GM21367 (cell line): Measurements from ENCODE around the gene OGFOD3.
"Not testable (repeated sequence)": the region's sequence is repeated elsewhere in the genome, so short reads cannot be mapped to it uniquely, and the experiment has no call there.

Experiments
- ATAC-seq: cut with Tn5 transposase; IDR thresholded peaks from one replicate; pipeline ENCODE4 v1.9.1; 2021; ENCODE audit not compliant: unreplicated experiment

OGFOD3 gene

DNA sequence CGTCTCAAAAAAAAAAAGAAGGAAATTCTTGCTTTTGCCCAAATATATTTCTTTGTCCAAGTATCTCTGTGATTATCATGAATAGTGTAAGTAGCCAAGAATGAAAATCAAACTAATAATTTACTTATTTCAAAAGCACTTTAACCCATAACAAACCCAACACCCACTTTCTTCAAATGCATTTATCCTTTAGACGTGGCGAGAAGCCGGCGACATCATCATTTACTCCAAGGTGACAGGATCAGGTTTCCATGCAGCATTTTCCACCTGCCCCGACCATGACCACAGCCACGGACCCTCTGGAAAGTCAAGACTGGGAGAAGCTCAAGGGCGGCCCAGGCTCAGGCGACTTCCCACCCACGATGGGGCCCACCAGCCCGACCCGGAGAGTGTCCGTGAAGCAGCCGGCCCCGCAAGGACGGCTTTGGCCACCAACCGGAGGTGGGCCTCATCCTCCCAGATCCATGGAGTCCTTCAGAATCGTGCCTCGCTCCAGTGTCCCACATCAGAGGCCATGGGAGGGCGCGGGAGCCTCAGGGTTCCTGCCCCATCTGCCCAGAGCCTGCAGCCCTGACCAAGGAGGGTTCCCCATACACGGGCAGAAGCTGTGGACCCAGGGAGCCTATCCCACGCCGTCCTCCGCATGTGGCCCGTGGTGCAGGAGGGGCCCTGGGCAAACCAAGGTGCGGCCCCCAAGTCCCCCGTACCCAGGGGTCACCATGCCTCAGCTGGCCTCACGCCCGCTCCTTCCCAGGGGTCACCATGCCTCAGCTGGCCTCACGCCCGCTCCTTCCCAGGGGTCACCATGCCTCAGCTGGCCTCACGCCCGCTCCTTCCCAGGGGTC lies 28.1 kb downstream of the OGFOD3 start:
- no peak for ATAC-seq

DNA sequence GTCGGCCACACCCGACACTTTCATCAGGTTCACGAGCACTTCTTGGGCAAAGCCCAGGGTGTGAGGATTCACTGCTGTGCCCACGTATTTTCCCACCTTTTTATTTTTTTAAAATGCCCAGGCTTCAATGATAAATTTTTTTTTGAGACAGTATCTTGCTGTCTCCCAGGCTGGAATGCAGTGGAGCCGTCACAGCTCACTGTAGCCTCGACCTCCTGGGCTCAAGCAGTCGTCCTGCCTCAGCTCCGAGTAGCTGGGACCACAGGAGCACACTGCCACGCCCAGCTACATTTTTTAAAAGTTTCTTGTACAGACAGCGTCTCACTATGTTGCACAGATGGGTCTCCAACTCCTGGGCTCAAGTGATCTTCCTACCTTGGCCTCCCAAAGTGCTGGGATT lies 29.0 kb downstream of the OGFOD3 start:
- ATAC-seq, result no peak

DNA sequence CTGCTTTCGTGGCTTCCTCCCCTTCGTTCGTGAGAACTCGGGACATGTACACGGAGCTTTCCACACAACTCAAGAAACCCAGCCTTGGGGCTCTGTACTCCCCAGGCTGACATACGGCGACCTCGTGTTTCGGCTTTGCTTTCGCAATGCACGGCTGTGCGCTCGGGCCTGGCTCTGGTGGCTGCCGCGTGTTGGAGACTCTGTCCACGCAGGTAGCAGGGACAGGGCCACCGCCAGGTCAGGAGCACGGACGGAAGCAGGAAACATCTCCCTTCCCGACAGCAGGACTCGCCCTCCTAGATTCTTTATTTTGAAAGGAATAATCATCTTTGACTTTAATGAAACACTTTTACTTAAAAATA lies 29.5 kb downstream of the OGFOD3 start:
- no peak for ATAC-seq

DNA sequence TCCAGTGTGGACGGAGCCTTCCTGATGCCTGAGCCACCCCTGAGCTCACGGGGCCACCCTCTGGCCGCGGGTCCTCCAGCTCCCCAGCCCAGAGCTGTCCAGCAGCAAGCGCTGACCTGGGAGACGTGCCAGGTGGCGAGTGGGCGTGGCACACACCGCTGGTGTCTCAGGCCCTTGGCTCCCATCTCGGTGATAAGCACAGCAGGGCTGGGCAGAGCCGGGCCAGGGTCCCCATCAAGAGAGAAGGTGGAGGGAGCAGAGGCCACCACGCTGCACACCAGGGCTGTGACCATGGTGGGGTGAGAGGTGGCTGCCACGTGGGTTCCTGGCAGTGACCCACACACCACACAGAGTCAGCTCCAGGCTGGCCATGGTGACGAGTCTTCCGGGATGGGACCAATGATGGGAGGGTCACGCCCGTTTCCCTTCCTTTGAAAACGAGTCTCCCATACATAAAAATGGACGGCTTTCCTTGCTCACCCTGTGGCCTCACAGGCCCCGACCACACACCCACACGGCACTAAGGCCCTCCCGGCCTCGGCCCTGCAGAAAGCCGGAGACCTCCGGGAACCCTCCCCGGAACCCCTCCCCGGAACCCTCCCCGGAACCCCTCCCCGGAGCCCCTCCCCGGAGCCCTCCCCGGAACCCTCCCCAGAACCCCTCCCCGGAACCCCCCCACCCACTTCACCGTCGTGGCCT lies 30.0 kb downstream of the OGFOD3 start:
- no peak for ATAC-seq

DNA sequence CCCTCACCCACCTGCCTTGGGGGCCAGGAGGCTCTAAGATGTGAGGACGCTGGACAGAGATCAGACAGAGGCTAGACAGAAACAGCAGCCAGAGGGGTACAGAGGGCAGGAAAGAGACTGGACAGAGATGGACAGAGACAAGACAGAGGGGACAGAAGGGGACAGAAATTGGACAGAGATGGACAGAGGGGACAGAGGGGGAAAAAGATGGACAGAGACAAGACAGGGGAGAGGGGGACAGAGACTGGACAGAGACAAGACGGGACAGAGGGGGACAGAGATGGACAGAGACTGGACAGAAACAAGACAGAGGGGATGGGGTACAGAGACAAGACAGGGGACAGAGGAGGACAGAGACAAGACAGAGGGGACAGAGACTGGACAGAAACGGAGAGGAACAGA lies 30.7 kb downstream of the OGFOD3 start:
- ATAC-seq, result no peak

DNA sequence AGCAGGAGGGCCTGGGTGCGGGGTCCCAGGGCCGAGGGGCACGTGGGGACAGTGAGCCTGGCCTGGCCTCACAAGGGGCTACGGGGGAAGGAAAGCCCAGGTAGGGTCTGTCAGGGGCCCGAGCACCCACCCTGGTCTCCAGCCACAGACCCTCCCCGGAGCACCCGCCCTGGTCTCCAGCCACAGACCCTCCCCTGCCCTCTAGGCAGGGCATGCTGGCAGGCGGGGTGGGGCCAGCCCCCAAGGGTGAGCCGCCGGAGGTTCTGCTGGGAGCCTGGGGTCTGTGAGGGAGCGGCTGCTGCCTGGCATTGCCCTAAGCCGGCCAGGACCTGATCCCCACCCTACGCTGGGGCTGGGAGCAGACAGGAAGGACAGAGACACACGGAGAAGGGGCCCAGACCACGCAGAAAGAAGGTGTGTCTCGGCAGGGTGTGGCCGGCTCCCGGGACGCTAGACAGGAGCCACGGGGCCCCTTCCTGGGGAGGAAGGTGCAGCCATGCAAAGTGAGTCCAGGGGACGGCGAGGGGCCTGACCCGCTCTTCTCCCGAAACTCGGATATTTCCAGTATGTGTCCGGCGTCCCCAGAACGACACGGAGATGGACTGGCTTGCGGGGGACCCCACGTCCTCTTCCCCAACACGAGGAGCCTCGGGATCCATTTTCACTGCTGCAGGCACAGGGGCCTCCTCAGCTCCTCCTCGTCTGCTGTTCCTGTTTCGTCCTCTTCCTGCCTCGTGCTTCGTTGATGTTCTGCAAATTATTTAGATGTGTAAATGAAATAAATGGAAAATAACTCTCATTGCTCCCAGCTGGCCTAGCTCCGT lies 31.3 kb downstream of the OGFOD3 start:
- no peak for ATAC-seq

DNA sequence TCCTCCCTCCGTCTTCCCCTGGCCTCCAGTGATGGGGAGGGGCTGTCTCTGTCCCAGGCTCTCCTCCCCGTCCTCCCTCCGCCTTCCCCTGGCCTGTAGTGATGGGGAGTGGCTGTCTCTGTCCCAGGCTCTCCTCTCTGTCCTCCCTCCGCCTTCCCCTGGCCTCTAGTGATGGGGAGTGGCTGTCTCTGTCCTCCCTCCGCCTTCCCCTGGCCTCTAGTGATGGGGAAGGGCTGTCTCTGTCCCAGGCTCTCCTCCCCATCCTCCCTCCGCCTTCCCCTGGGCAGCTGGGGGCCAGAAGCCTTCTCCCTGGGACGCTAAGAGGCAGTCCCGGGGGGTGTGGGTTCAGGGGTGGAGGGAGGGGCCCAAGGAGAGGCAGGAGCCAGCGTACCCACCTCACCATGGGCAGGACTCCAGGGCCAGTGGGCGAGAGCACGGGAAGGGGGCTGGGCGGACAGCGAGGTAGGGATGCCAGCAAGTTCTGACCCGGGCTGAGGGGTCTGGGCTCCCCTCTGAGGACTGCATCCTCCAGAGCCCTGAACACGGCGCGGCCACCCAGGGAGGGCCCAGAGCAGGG lies 32.0 kb downstream of the OGFOD3 start:
- no peak for ATAC-seq

DNA sequence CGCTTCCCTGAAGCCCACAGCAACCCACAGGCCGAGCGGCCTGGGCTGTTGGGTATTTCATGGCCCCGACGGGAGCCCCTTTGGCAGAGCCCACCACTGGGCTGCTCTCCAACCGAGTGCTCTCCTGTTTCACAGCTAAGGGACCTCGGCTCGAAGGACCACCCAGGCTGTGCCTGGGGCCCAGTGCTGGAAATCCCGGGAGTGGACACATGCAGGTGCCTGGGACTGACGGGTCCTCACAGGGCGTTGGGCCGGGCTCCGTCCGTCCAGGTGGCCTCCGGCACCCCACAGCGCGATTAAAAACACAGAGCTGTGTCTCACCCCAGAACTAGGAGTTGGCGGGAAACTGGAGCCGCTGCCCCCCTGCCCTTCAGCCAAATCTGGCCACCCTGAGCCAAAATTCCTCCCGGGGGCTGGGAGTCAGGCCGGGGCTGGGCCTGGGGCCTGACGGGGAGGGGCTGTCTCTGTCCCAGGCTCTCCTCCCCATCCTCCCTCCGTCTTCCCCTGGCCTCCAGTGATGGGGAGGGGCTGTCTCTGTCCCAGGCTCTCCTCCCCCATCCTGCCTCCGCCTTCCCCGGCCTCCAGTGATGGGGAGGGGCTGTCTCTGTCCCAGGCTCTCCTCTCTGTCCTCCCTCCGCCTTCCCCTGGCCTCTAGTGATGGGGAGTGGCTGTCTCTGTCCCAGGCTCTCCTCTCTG lies 32.7 kb downstream of the OGFOD3 start:
- no peak for ATAC-seq

DNA sequence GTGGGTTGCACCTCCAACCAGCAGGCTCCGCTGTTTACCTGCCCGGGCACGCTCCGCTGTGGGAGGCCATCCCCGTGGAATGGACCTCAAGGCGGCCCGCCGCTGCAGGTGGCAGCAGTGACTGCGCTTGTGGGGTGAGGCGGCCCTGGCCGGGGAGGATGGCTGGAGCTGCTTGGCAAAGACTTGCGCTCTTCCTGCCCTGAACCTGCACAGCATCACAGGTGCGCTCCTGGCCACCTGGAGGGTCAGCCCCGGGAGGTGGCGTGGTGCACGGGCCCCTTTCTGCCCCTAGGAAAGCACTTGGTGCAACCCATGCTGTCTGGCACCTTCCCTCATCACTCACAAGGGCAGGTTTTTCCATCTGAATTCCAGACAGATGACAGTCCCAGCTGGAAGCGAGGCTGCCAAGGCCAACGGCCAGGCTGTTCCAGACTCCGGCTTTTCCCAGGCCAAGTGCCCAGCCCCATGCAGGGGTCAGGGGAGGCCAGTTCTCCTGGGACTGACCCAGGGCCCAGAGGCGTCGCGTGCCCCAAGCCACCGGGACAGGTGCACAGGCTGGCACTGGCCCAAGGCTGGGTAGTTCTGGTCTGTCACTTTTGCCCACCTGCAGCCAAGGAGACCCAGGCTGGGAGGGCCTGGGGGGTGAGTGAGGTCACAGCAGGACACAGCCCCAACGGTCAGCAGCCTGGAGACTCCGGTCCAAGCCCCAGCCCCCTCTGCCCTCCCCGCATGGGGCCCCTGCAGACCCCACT lies 33.5 kb downstream of the OGFOD3 start:
- ATAC-seq, result no peak

DNA sequence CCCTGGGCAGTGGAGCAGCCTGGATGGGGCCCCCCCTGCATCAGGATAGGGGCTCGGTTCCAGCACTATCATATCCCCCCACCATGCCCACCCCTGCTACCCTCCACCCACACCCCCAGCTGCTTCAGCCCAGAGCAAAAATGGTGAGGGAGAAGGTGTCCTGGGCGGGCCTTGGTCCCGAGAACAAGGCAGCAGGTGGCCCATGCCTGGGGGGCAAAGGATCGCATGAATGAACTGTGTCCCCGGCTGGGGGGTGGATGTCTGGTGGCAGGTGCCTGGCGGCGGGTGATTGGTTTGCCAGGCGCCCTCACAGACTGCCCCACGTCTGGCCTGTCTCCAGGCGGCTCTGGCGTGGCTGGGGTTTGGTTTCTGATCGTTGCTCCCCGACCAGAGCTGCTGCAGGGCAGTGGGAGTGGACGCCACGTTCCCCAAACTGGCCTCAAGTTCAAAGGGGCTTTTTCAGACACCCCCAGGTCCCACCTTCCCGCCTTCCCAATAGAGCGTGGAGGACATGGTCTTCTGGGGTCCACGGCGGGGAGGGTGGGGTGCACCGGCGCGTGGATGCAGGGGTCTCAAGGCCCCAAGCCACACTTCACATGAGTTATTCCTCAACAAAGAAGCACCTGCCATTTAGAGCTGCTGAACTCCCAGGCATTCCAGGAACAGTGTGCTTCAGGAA lies 34.2 kb downstream of the OGFOD3 start:
- no peak for ATAC-seq

DNA sequence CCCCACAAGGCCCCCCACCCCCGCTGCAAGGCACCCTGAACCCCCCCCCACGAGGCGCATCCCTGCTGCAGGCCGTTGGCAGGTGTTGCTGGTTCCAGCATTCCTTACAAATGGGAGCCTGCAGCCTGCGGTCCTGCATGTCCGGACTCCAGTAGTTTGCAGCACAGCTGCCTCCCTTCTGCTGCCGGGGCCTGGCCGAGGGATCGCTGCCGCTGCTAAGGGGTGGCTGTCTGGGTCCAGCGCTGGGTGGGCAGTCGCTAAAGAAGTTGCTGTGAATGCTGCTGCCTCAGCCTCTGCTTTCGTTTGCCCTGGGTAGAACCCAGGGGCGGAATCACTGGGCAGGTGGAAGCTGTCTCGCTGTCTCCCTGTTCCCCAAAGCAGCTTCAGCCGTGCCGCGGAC lies 35.0 kb downstream of the OGFOD3 start:
- ATAC-seq, result no peak

DNA sequence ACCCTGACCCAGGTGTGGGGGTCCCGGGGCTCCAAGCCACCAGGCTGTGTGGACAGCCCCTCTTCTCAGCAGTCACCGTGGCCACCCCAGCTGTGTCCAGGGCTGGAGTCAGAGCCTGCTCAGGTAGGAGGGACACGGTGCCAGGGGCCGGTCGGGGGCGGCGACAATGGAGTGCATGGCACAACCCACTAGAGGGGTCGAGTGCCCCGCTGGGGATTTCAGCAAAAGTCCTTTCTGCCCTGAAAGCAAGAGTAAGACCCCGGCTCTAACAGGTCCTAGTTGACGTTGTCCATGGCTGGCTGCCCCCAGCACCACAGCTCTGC lies 35.5 kb downstream of the OGFOD3 start:
- ATAC-seq, result no peak

DNA sequence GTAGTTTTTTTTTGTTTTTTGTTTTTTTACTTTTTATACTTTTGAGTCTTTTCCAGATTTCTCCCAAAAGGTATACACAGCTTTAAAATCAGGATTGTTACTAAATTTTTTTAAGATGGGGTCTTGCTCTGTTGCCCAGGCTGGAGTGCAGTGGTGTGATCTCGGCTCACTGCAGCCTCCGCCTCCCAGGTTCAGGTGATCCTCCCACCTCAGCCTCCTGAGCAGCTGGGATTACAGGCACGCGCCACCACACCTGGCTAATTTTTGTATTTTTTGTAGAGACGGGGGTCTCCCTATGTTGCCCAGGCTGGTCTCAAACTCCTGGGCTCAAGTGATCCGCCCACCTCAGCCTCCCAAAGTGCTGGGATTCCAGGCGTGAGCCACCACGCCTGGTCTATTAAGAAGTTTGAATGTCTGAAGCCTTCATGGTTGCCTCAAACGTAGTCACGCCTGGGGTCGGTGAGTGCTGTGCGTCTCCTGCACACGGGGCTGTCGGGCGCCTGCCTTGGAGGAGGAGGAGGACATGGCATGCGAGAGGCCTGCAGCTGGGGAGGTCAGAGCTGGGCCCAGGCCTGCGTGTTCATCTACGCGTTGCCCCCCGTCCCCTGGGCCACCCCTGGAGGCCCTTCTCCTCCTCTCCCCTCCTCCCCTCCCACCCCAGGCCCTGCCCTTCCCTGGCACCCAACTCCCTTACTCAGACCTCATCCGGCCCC lies 36.0 kb downstream of the OGFOD3 start:
- ATAC-seq, result not testable (repeated sequence)

DNA sequence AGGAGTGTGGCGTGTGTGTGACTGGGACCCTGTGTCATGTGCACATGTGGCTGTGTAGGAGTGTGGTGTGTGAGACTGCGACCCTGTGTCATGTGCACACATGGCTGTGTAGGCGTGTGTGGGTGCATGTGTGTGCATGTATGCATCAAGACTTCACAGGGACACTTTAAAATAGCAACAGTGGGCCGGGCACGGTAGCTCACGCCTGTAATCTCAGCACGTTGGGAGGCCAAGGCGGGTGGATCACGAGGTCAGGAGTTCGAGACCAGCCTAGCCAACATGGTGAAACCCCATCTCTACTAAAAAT lies 36.7 kb downstream of the OGFOD3 start:
- not testable (repeated sequence) for ATAC-seq

DNA sequence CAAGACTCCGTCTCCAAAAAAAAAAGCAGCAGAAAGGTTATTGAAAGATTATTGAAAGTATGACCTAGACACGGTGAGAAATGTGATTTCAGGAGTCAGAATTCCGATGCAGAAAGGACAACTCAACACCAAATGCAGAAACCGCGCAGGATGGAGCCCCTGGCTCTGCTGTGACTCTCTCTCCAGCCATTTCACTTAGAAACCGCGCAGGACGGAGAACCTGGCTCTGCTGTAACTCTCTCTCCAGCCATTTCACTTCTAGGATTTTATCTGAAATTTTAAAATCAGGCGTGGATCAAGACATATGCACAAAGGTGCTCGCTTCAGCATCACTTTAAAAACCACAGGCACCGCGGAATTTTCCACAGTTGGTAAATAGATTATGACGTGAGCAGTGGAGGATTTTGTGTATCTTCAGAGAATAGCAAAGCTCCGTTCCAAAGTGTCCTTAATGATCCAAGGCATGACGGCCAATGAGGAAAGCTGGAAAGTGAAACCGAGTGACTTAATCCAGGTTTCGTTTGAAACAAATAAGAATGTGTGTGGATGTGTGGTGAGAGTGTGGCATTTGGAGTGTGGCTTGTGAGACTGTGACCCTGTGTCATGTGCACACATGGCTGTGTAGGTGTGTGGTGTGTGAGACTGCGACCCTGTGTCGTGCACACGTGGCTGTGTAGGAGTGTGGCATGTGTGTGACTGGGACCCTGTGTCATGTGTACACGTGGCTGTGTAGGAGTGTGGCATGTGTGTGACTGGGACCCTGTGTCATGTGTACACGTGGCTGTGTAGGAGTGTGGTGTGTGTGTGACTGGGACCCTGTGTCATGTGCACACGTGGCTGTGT lies 37.3 kb downstream of the OGFOD3 start:
- ATAC-seq, result no peak

DNA sequence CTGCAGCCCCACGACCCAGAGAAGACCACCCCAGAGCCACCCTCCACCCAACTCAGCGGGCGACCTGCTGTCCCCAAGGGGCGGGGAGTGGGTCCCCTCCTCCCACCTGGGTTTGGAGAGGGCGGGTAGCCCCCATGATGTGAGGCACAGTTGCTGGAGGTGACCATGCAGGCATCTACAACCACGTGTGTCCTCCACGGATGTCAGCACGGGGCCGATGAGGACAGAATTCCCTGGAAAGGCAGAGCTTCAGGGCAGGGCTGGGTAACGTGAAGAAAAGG lies 39.7 kb downstream of the OGFOD3 start:
- no peak for ATAC-seq

DNA sequence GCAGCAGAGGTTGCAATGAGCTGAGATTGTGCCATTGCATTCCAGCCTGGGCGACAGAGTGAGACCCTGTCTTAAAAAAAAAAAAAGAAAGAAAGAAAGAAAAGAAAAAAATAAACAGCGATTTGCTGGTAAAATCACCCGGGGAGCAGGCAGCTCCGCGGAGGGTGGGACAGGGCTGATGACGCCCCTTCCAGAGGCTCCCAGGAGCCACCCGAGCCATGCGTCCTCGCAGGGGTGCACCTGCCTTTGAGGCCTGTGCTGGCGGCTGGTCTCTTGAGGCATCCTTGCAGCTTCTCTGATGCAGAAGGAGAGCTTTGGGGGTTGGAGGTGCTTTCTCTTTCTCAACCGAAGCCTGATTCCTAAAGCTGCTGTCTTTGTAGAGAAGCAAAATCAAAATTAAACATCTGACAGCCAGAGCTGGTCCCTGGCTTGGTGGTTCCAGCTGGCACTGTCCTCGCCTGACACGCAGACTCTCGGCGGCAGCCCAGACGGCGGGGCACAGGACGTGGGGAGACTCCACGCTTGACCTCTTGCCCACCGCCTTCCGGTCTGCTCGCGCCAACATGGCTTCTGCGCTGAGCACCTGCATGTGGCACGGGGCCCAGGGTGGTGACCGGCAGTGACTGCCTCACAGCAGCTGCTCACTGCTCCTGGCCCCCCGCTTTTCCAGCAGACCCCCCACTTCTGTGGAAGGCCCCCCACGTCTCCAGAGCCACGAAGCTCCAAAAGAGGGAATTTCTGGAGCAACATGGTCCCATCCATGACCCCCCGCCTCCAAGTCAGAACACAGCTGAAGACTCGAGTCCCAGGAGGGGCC lies 40.3 kb downstream of the OGFOD3 start:
- ATAC-seq, result no peak

DNA sequence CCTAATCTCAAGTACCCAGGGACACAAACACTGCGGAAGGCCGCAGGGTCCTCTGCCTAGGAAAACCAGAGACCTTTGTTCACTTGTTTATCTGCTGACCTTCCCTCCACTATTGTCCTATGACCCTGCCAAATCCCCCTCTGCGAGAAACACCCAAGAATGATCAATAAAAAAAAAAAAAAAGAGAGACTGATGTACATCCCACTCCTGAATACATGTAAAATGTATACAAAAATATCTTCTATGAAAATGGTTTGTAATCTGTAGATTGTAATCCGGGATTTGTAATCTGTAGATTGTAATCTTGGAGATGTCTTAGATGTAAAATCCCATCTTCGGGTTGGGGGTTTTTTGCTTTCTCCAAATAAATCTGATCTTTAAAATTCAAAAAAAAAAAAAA lies 41.1 kb downstream of the OGFOD3 start:
- ATAC-seq, result not testable (repeated sequence)
